A172 (cell line): ENCODE data around the gene TUB. TPM values are rescaled to one million over a fixed set of nuclear protein-coding genes. Genes with fewer than 3 reads are reported as not detected.

Experiments
- DNase-seq: peaks from one replicate; pipeline ENCODE4 v3.0.0-alpha.2; 2015; ENCODE audit warnings: low spot score
- total RNA-seq: library from RNA; depleted of rRNA; stranded (reverse); fragments of >200 nt; shearing (Covaris generic); gene quantifications from 2 replicates; pipeline ENCODE4 v1.2.3, GENCODE V29; 2014

Gene TUB
- total RNA-seq, 1 experiment from 2014 or later, result 6.0 TPM

DNA sequence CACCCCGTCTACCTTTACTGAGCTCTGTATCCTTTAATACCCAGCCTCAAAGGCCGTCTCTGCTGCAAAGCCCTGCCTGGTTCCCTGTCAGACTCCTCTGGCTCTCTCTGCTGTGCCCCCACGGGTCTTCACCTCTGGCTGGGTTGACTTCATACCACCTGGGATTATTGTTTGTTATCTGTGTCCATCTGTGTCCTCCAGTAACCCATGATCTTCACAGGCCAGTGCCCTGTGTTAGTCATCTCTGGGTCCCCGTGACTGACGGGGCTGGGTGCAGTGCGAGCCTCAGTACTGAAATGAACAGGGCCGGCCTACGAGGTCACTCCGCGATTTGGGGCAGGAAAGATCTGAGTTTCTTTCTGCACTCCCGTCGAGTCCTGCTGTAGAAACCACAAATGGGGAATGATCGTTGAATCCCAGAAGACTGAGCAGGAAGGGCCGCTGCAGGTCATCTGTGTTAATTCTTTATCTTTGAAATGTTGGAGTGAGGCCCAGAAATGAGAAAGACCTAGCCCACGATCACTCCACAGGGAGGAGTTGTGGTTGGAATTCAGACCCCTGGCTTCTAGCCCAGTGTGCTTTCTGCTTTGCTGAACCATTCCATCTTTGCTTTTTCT is 12.3 kb upstream of the TUB start:
- DNase-seq, result peak; percentile 98

DNA sequence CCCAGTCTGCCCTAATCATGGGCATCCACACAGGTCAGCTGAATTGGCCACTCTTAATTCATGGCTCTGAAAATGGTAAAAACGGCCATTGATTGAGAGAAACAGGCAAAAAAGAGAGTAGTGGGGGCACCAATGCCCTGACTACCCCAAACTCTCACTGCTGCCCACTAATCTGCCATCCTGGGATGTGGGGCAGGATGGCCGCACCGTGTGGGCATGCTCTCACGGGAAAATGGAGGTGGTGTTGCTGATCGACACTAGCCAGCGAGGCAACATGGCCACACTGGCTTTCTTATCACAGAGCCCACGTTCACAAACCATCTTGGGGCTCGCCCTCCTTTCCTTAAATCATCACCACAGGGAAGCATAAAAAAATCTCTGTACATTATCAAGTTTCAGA is 11.2 kb upstream of the TUB start:
- no peak for DNase-seq

DNA sequence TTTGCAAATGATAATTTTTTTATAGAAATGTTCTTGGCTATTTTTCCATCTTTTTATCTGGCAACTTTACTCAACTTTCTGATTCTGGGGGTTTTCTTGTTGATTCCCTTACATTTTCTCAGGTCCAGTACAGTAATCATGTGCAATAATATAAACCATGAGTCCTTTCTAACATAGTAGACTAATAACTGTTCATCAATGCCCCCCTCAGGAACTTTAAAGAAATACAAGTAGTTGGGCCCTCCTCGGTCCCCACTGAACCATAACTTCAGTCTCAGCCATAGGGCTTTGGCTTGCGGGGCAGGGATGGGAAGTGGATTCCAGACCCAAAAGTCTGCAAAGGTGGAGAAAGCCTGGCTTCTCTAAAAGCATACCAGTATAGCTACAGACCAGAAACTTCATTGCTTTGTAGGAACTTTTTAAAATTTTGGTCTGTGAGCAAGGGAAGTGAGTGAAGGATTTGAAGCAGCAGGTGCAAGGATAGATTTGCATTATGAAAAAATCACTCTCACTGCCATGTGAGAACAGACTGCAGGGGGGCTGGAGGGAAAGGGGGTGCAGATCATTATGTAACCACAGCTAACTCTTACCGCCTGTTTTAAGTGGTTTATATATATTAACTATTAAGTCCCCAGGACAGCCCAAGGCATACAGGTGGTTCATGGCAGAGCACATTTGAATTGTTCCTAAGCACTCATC is 10.4 kb upstream of the TUB start:
- peak; percentile 50 for DNase-seq

GRCh38 chr11:8071616-8072581 is 9.1 kb upstream of the TUB start:
- no peak for DNase-seq

GRCh38 chr11:8075119-8075726 is 5.8 kb upstream of the TUB start:
- no peak for DNase-seq

DNA sequence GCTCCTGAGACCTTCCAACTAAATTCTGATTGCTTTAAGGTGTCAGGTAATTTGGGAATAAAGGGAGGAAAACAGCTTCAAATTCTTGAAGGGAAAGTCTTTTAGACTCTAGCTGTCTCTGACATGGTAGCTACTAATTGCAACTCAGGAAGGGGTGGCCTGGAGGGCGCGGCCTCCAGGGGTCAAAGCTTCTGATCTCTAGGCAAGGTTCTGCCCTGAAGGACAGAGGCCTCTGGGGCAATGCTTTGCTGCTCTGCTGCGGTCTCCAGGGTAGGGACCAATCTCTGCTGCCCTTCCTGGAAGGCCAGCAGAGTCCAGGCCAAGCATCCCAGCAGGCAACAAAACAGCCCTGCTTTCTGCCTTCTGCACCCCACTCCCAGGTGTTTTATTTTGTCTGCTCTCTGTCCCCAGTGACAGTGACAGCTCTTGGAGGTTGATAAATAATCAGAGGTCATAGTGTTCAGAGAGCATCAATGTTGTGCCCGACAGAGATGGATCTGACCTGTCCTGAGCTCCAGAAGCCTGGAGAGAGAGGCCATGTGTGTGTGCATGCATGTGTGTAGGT is 1.8 kb upstream of the TUB start:
- DNase-seq, result no peak

GRCh38 chr11:8080069-8080670 is 841 bp upstream of the TUB start:
- no peak for DNase-seq

DNA sequence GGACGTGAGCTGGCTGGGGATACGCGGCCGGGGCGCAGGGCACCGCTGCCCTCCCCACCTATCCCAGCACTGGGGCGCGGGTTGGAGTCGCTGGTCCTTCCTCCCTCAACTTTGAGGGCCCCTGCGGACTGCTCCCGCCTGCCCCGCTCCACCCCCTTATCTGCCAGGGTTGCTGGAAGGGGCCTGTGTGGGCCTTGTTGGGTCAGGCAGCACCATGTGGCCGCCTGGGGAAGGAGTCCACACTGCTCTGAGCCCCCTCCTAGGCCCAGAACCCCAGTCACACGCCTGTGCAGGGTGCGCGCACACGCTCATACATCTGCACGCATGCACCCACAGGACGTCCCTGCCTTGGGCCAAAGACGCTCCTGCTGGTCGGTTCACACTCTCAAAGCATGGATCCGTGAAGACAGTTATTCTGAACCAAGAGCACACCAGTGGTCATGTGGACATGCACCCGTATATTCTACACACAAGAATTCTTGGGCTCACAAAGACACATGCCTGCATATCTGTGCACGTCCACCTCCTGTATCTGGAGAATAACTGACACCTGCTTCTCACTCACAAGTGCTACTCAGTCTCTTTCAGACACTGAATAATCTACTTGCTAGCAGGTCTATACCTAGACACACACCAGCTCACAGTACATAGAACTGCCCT is 710 bp downstream of the TUB start:
- no peak for DNase-seq

- no peak for DNase-seq
These were observed 1.5 kb downstream of the TUB start for GRCh38 chr11:8082391-8083087.

- no peak for DNase-seq
These were observed 2.0 kb downstream of the TUB start for GRCh38 chr11:8083088-8083395.

- no peak for DNase-seq
These were observed 2.9 kb downstream of the TUB start for GRCh38 chr11:8083871-8084281.

- DNase-seq, result no peak
These were observed 3.3 kb downstream of the TUB start for GRCh38 chr11:8084352-8084751.

GRCh38 chr11:8085011-8085645 is 4.1 kb downstream of the TUB start:
- DNase-seq, result no peak

- DNase-seq, result peak; percentile 70
These were observed 5.0 kb downstream of the TUB start for GRCh38 chr11:8086001-8086479.

DNA sequence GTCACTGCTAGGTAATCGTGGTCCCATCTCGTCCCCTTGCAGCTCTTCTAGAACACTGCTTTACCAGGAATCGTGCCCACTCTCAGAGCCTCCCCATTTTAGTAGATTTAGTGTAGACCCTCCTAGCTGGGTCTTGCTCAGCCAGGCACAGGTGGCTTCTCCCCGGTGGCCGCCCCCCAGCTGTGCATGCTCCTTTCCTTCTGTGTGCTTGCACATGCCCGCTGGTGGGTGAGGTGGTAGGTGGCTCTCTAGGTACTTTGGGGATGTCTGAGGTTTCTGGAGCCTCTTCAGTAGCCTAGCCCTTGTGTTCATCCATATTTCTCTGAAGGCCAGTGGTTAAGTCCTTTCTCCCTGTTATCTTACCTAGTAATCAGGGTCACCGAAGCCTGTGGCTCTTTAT is 5.6 kb downstream of the TUB start:
- no peak for DNase-seq

- DNase-seq, result no peak
These were observed 6.2 kb downstream of the TUB start for GRCh38 chr11:8087185-8087584.

GRCh38 chr11:8087756-8088155 is 6.7 kb downstream of the TUB start:
- DNase-seq, result no peak

DNA sequence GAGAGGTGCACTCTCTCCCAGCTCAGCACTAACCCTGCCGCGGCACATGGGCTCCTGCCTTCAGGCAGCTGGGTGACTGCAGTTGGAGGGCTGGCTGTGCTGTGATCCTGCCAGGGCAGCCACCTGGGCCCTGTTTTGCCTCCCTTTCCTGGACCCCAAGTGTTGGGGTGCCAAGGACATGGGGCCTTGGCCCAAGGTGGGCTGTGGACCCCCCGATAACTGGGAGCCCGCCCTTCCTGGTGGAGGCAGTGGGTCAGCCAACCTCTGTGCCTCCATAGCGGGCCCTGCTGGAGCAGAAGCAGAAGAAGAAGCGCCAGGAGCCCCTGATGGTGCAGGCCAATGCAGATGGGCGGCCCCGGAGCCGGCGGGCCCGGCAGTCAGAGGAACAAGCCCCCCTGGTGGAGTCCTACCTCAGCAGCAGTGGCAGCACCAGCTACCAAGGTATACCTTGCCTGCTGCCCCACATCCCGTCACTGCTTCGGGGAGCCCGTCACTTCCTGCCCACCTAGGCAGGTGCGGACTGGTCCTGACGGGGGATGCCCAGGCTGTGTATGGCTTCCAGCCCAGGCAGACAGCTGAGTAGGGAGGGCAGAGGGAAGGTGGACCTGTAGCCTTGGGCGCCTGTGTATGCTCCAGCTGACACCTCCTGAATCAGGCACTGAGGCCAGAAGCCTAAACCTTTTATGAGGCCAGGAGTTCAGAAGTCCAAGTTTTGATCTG is 8.9 kb downstream of the TUB start:
- no peak for DNase-seq

- peak; percentile 40 for DNase-seq
These were observed 9.7 kb downstream of the TUB start for GRCh38 chr11:8090756-8091155.
